Activated CD8-positive, alpha-beta memory T cell treated with anti-CD3 and anti-CD28 coated beads, Interleukin-2, amount 10 ng/mL, durations not matched to agents 7 days and 5 days (primary cell): Measurements from ENCODE around the gene VAMP3. TPM values are rescaled to one million over a fixed set of nuclear protein-coding genes. Genes with fewer than 3 reads are reported as not detected.

Experiments
- ATAC-seq: fragments of 150-1000 bp; cut with Tn5 transposase; one replicate; pipeline ENCODE4 v1.10.0; 2021; ENCODE audit warnings: moderate library complexity
- CTCF ChIA-PET: fragments of 350-600 bp; sonication (Branson Sonifier 250); formaldehyde crosslinking; loops from one replicate; lab custom pipeline; 2021; ENCODE audit warnings: antibody characterized with exemption; lab: Charles Lee
- DNase-seq: peaks from one replicate; pipeline ENCODE4 v3.0.0-alpha.2; 2020
- H3K27ac Mint-ChIP-seq: one replicate; pipeline ENCODE4 v1.8.0; 2021; ENCODE audit warnings: mild to moderate bottlenecking, mixed read lengths
- H3K27me3 Mint-ChIP-seq: one replicate; pipeline ENCODE4 v1.8.0; 2021; ENCODE audit warnings: mixed read lengths
- H3K36me3 Mint-ChIP-seq: one replicate; pipeline ENCODE4 v1.8.0; 2021; ENCODE audit warnings: mild to moderate bottlenecking, mixed read lengths
- H3K4me1 Mint-ChIP-seq: one replicate; pipeline ENCODE4 v1.8.0; 2021; ENCODE audit warnings: mixed read lengths
- H3K4me3 Mint-ChIP-seq: one replicate; pipeline ENCODE4 v1.8.0; 2021; ENCODE audit warnings: mild to moderate bottlenecking, moderate library complexity, mixed read lengths
- H3K9me3 Mint-ChIP-seq: one replicate; pipeline ENCODE4 v1.8.0; 2022; ENCODE audit warnings: low read depth, mixed read lengths
- total RNA-seq, 2 experiments: library from RNA; stranded (reverse); gene quantifications; one replicate each; pipeline ENCODE4 v1.2.3, GENCODE V29; 2021

Gene VAMP3
- total RNA-seq, 2 experiments from 2014 or later: 25.7 to 33.1 TPM

DNA sequence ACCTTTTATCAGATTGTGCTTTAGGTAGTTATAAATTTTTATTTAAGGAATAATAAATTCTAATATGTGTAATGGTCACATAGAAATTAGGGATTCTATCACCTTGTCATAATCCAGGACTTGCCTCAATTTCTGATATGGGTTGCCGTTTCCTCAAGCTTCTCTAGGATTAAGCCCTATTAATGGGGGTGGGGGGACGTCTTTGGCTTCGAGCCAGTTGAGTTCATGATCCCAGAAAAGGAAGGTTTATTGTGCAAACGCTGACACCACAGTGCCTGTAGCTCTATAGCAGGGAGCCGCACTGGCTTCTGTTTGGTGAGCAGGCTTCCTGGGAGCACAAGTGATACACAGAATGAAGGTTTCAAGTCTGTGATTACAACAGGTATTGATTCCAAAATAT is 22.0 kb upstream of the VAMP3 start:
- H3K4me3 Mint-ChIP-seq: no peak overlapping the region
- no peaks in the 10 kb centered on the region for H3K36me3 Mint-ChIP-seq

DNA sequence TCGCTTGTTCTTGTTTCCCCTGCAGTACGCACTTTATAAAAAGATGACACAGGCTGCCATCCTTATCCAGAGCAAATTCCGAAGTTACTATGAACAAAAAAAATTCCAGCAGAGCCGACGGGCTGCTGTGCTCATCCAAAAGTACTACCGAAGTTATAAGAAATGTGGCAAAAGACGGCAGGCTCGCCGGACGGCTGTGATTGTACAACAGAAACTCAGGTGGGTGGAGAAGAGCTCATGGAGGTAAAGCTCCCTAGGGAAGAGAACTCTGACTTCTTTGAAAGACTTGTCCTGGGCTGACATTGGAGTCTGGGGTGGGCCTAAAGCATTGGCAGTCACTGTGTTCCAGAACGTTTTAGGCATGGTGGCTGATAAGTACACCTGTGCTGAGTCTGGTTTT is 19.9 kb upstream of the VAMP3 start:
- CTCF ChIA-PET: interaction anchor here (2.3 to 8.7 kb wide), 4 partner anchors 52 to 82 kb away, joined by 6 to 426 read pairs (median 20); no protein-coding TSS in a partner anchor
- H3K9me3 Mint-ChIP-seq: no peaks in the 10 kb centered on the region
- peaks cover 6% of the 10 kb centered on the region for H3K27me3 Mint-ChIP-seq
- H3K27ac Mint-ChIP-seq: no peak overlapping the region
- H3K36me3 Mint-ChIP-seq: no peaks in the 10 kb centered on the region
- H3K4me1 Mint-ChIP-seq: peaks cover 42% of the 10 kb centered on the region
- ATAC-seq: no peak
- no peak for DNase-seq
- H3K4me3 Mint-ChIP-seq: no peak overlapping the region

More for the DNA sequence above, 22.0 kb upstream of the VAMP3 start:
- Mint-ChIP-seq H3K9me3 (no peaks in the 10 kb centered on the region), H3K4me1 (peaks cover 36% of the 10 kb centered on the region), H3K27ac (no peak overlapping the region), H3K27me3 (peaks cover 11% of the 10 kb centered on the region)
- DNase-seq (no peak), ATAC-seq (no peak)
- CTCF ChIA-PET: interaction anchor here (1.2 to 8.7 kb wide), 3 partner anchors 11 to 102 kb away, joined by 3 to 426 read pairs (median 3); no protein-coding TSS in a partner anchor

DNA sequence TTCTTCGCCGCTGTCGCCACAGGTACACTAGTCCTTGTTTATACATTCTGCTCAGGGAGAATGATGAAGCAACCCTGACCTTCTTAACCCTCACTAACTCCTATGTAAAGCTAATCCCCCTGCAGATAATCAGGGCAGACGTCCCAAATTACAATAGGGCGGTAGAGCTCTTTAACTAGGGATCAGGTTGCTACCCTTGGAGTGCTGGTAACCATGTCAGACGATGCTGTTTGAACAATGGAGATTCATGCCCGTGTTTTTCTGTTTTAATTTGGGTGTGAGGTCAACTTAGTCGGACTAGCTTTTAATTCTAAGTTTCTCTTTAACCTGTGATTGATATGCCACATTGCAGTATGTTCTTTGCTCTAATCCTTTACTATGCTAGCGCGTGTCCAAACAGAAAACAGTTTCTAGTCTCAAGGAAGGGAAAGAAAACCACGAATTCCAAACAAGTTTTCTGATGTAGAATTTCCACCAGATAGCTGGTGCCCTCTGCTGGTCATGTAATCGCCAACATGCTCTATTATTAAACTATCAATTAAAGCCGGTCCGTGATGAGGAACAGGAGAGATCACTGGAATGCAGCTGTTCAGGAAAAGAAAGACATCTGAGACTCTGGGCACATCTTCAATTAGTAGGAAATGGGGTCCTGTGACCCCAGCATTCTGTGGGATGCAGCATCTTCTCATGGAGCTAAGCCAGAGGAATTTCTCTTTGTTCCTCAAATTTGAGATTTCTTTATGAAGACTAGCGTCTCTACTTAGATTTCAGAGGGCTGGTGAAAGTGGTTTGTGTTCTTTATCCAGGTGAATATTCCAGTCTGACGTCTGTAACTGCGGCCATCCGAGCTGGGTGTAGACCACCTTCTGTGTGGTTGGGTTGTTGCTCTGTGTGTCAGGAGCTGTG is 18.3 kb upstream of the VAMP3 start:
- no peaks in the 10 kb centered on the region for H3K36me3 Mint-ChIP-seq
- H3K27ac Mint-ChIP-seq: peak overlapping the region; percentile 16
- peak overlapping the region; percentile 38 for H3K4me3 Mint-ChIP-seq
- H3K4me1 Mint-ChIP-seq: peaks cover 42% of the 10 kb centered on the region
- H3K9me3 Mint-ChIP-seq: no peaks in the 10 kb centered on the region
- CTCF ChIA-PET: interaction anchor here (0.6 to 8.7 kb wide), 37 partner anchors 10 to 494 kb away, joined by 3 to 426 read pairs (median 5); partner anchors contain the start of genes PARK7 and VAMP3
- ATAC-seq: peak; percentile 61
- peaks cover 6% of the 10 kb centered on the region for H3K27me3 Mint-ChIP-seq
- DNase-seq: peak; percentile 58

DNA sequence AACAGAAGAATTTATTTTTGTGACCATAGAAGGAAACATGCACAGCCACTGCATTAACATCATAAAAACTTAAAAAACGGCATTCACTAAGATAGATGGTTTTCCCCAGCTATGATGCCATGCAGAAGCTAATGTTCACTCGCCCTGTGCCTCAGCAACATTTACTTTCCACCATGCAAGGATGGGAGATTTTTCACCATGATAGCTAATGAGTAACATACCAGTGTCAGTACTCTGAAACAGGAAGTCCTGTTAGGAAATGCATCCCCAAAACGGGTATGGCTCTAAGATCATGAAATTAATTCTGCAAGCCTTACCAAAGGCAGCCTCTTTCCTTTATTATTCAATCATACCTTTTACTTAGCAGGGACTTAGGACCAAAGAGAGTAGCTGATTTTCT is 17.5 kb upstream of the VAMP3 start:
- H3K27me3 Mint-ChIP-seq: peaks cover 6% of the 10 kb centered on the region
- H3K4me3 Mint-ChIP-seq: peak overlapping the region; percentile 57
- H3K27ac Mint-ChIP-seq: no peak overlapping the region
- CTCF ChIA-PET: interaction anchor here (0.8 to 8.7 kb wide), 22 partner anchors 9 to 208 kb away, joined by 3 to 426 read pairs (median 6); partner anchors contain the start of gene PARK7
- H3K4me1 Mint-ChIP-seq: peaks cover 36% of the 10 kb centered on the region
- no peaks in the 10 kb centered on the region for H3K36me3 Mint-ChIP-seq
- H3K9me3 Mint-ChIP-seq: no peaks in the 10 kb centered on the region
- DNase-seq: no peak
- no peak for ATAC-seq

DNA sequence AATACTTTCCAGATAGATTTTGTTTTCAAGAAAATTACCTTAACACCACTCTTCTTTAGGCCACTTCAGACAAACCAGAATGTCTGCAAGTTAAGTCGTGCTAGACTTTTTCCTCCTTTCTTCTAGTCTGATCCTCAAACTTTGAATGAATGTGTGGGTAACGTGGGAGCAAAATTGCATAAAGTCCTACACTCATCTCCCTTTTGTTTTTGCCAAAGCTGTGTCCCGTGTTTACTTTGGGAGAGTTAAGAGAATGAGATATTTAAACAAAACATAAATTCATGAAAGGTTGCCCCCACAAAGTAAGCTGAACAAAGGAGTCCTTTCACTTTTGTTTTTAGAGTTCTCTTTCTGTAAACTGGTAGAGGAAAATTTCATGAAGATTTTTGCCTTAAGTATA is 16.9 kb upstream of the VAMP3 start:
- H3K36me3 Mint-ChIP-seq: no peaks in the 10 kb centered on the region
- peak overlapping the region; percentile 74 for H3K27ac Mint-ChIP-seq
- no peak for ATAC-seq
- peaks cover 34% of the 10 kb centered on the region for H3K4me1 Mint-ChIP-seq
- peak overlapping the region; percentile 57 for H3K4me3 Mint-ChIP-seq
- DNase-seq: no peak
- peaks cover 6% of the 10 kb centered on the region for H3K27me3 Mint-ChIP-seq
- CTCF ChIA-PET: interaction anchor here (0.8 to 8.7 kb wide), 13 partner anchors 8 to 148 kb away, joined by 3 to 426 read pairs (median 8); no protein-coding TSS in a partner anchor
- H3K9me3 Mint-ChIP-seq: no peaks in the 10 kb centered on the region

DNA sequence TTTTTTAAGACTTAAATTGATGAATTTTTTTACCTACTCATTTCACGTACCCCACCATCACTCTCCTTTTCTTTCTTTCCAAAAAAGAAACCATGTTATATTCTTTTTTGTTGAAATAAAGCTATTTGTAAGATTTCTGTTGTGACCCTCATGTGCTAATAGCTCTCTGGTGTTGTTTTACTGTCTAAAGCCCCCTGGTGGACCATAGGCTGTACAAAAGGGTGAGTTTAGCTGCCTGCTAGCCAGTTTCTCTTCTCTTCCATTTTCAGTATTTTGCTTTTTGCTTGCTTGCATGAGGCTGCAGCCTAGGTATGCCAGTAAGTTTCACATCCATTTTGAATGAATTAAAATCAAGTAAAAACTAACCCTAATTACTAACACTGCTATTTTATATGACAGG is 15.6 kb upstream of the VAMP3 start:
- no peaks in the 10 kb centered on the region for H3K9me3 Mint-ChIP-seq
- no peak for DNase-seq
- peaks cover 5% of the 10 kb centered on the region for H3K27me3 Mint-ChIP-seq
- peaks cover 34% of the 10 kb centered on the region for H3K4me1 Mint-ChIP-seq
- CTCF ChIA-PET: interaction anchor here (0.6 to 8.7 kb wide), 3 partner anchors 18 to 87 kb away, joined by 3 to 426 read pairs (median 4); no protein-coding TSS in a partner anchor
- ATAC-seq: peak; percentile 45
- H3K27ac Mint-ChIP-seq: no peak overlapping the region
- no peak overlapping the region for H3K4me3 Mint-ChIP-seq
- H3K36me3 Mint-ChIP-seq: no peaks in the 10 kb centered on the region

DNA sequence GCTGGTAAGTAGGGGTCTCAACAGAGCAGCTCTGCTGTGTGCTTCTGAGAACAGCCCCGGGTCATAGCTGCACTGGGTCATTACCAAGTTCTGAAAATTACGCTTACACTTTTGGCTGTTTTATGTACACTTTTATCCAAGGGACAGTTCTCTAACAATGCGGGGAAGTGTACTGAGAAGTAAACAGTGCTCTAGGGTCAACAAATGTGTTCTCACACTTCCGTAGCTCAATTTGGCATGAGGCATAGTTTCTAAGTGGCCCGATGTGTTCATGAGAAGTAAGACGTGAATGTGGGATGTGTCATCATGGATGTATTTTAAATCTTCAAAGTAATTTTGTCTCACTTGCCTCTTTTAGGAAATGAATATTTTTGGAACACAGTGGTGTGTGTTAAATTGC is 10.9 kb upstream of the VAMP3 start:
- no peak overlapping the region for H3K27ac Mint-ChIP-seq
- H3K27me3 Mint-ChIP-seq: peaks cover 13% of the 10 kb centered on the region
- ATAC-seq (no peak), DNase-seq (no peak)
- H3K4me3 Mint-ChIP-seq: no peak overlapping the region
- CTCF ChIA-PET: interaction anchor here (1.3 to 6.2 kb wide), 3 partner anchors 7 to 92 kb away, joined by 3 to 40 read pairs (median 40); no protein-coding TSS in a partner anchor
- H3K9me3 Mint-ChIP-seq: no peaks in the 10 kb centered on the region
- H3K4me1 Mint-ChIP-seq: peaks cover 4% of the 10 kb centered on the region
- H3K36me3 Mint-ChIP-seq: no peaks in the 10 kb centered on the region

DNA sequence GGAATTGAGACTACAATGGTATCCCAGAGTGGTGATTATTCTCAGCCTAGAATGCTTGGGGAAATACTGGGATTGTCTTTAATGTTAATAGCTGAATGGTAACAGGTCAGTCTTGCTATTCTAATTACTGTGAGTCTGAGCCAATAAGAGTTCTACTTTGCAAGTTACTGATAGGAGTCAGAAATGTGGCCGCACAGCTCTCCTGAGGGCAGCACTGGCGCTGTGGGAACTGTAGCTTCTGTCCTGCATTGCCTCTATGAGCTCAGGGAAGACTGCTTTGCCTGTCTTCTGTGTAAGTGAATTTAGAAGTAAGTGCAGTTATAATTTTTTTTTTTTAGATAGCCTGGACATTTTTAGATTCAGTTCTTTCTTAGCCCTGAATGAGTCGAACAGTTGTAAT is 10.0 kb upstream of the VAMP3 start:
- H3K27me3 Mint-ChIP-seq: peaks cover 15% of the 10 kb centered on the region
- CTCF ChIA-PET: interaction anchor here (5.5 to 6.2 kb wide), 2 partner anchors 8 to 93 kb away, joined by 40 read pairs; no protein-coding TSS in a partner anchor
- no peak overlapping the region for H3K4me3 Mint-ChIP-seq
- ATAC-seq (no peak), DNase-seq (no peak)
- no peaks in the 10 kb centered on the region for H3K9me3 Mint-ChIP-seq
- no peaks in the 10 kb centered on the region for H3K4me1 Mint-ChIP-seq
- H3K27ac Mint-ChIP-seq: no peak overlapping the region
- H3K36me3 Mint-ChIP-seq: no peaks in the 10 kb centered on the region

DNA sequence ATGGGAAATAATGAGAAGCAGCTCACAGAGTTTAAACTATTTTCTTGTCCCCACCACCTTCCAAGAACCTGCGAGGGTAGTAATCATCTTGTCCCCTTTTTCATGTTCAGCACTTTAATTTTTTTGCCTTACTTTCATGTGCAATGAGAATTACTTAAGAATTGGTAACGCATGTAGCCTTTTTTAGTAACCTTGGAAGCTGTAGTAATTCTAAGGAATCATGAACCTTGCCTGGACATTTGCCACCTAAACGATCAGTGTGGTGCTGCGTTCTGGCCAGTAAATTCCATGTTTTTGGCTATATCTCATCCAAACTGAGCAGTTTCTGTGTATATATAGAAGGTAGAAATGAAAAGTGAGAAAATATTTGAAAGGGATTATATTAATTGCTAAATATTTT is 3.9 kb upstream of the VAMP3 start:
- Mint-ChIP-seq H3K36me3 (peaks cover 3% of the 10 kb centered on the region), H3K9me3 (no peaks in the 10 kb centered on the region), H3K4me3 (no peak overlapping the region), H3K27me3 (peaks cover 45% of the 10 kb centered on the region), H3K27ac (no peak overlapping the region), H3K4me1 (peaks cover 15% of the 10 kb centered on the region)
- CTCF ChIA-PET: interaction anchor here (2.7 to 4.8 kb wide), 3 partner anchors 14 to 100 kb away, joined by 9 to 22 read pairs (median 18); no protein-coding TSS in a partner anchor
- no peak for ATAC-seq
- no peak for DNase-seq

DNA sequence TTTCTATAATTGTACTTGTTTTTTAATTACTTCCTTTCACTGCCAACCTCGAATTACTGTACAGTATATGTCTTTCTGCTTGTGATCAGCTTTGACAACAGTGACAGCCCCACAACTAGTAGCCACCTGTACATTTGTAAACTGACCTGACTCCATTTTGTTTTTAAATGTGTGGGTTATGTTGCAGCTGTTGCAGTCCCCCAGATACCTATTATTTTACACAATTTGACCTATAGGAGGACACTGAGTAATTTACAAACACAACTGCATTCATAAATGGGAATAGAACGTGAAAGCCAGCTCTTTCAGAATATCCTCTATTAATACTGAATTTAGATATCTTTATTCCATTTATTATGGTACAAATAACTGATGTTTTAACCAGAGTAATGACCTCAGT is 2.5 kb upstream of the VAMP3 start:
- Mint-ChIP-seq H3K4me3 (no peak overlapping the region), H3K27me3 (peaks cover 36% of the 10 kb centered on the region), H3K9me3 (no peaks in the 10 kb centered on the region), H3K27ac (no peak overlapping the region), H3K36me3 (peaks cover 10% of the 10 kb centered on the region), H3K4me1 (peaks cover 28% of the 10 kb centered on the region)
- DNase-seq (no peak), ATAC-seq (no peak)
- CTCF ChIA-PET: interaction anchor here (1.0 to 4.8 kb wide), 4 partner anchors 15 to 101 kb away, joined by 3 to 22 read pairs (median 14); no protein-coding TSS in a partner anchor

DNA sequence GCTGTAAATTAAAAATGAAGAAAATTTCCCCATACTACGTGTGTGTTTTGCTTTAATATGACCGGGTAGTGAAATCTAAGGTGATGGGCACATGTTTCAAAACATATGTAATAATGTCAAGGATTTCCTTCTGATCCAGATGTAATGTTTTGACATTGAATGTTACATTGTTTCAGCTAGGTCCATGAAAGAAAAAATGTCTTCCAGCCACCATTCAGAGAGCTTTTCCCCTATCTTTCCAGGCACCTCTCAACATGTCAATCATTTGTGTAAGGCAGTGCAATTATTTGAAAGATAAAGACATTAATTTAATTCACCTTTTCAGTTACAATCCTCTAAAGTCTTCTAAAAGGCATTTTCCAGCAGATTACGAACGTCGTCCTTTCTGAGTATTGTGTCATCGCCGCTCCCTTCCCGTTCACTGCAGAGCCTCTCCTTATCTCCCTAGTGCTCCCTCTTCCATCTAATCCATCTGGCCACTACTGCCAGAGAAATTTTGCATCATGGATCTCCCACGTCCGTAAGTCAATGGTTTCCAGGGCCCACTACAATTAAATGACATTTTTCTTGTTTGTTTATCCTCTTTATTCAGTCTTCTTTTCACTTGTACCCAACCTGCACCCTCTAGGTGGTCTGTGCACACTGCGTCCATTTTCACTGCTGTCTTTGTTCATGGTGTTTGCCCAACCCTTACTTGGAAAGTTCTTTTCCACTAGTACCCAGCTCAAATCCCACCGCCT is 1.3 kb upstream of the VAMP3 start:
- CTCF ChIA-PET: interaction anchor here (3.6 to 4.8 kb wide), 2 partner anchors 17 to 103 kb away, joined by 18 to 22 read pairs; no protein-coding TSS in a partner anchor
- Mint-ChIP-seq H3K4me3 (peak overlapping the region; percentile 16), H3K36me3 (peaks cover 18% of the 10 kb centered on the region), H3K27me3 (peaks cover 35% of the 10 kb centered on the region), H3K9me3 (no peaks in the 10 kb centered on the region), H3K4me1 (peaks cover 32% of the 10 kb centered on the region), H3K27ac (no peak overlapping the region)
- DNase-seq (no peak), ATAC-seq (no peak)

DNA sequence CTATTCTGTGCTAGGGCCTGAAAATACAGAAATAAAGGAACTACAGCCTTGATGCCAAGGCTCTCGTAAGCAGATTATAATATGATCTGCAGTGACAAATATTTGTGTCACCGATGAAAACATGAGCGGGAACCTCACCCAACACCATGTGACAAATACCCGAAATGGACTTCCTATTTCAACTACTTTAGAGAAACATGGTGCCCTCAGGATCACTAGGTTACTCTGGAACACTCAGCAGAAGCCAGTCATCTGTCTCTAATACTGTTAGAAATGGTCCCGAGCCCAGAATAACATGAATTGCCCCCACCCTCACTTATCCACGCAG is 463 bp upstream of the VAMP3 start:
- peak overlapping the region; percentile 83 for H3K4me3 Mint-ChIP-seq
- peaks cover 35% of the 10 kb centered on the region for H3K27me3 Mint-ChIP-seq
- H3K9me3 Mint-ChIP-seq: no peaks in the 10 kb centered on the region
- H3K4me1 Mint-ChIP-seq: peaks cover 34% of the 10 kb centered on the region
- ATAC-seq (peak; percentile 3), DNase-seq (no peak)
- peaks cover 19% of the 10 kb centered on the region for H3K36me3 Mint-ChIP-seq
- H3K27ac Mint-ChIP-seq: peak overlapping the region; percentile 82
- CTCF ChIA-PET: interaction anchor here (1.7 kb wide), 1 partner anchor 18 kb away, joined by 11 read pairs; no protein-coding TSS in a partner anchor
